Common myeloid progenitor, CD34-positive (primary cell): Measurements from ENCODE around the gene MRS2.

Experiments
- CTCF ChIA-PET: fragments of 350-600 bp; sonication (Branson Sonifier 250); formaldehyde crosslinking; loops from one replicate; lab custom pipeline; 2021; ENCODE audit warnings: antibody characterized with exemption; lab: Charles Lee
- POLR2A ChIA-PET: fragments of 350-600 bp; sonication (Branson Sonifier 250); formaldehyde crosslinking; loops from one replicate; lab custom pipeline; 2021; ENCODE audit warnings: antibody characterized with exemption; lab: Charles Lee
- DNase-seq, 3 donors: peaks; one replicate each; pipeline versions ENCODE4 v3.0.0 to v3.0.0-alpha.2; 2013
- H3K27ac ChIP-seq, 2 experiments: 1 replicate in 1 of 2; 2 replicates in 1 of 2; pipeline ENCODE4 v1.7.0; 2013; ENCODE audit warnings: inconsistent platforms in 2 of 2, low read length in 2 of 2, mild to moderate bottlenecking in 2 of 2, low read depth in 1 of 2, moderate library complexity in 1 of 2; ENCODE audit not compliant: severe bottlenecking in 2 of 2, insufficient read depth in 1 of 2, poor library complexity in 1 of 2
- H3K27me3 ChIP-seq, 5 experiments: replicated peaks in 2 of 5; 1 replicate in 3 of 5; 2 replicates in 2 of 5; pipeline versions ENCODE4 v1.6.1 to v1.7.0; 2013; ENCODE audit warnings: low read length in 4 of 5, mild to moderate bottlenecking in 2 of 5, moderate library complexity in 2 of 5, inconsistent platforms in 1 of 5; ENCODE audit not compliant: insufficient read depth in 5 of 5, control insufficient read depth in 4 of 5
- H3K36me3 ChIP-seq, 4 experiments: 1 replicate in 2 of 4; 2 replicates in 2 of 4; pipeline versions ENCODE4 v1.6.1 to v1.7.0; 2013; ENCODE audit warnings: low read length in 3 of 4, control low read depth in 1 of 4, mild to moderate bottlenecking in 1 of 4; ENCODE audit not compliant: control insufficient read depth in 4 of 4, insufficient read depth in 4 of 4
- H3K4me1 ChIP-seq, 4 experiments: 1 replicate in 3 of 4; 2 replicates in 1 of 4; pipeline versions ENCODE4 v1.6.1 to v1.7.1; 2013; ENCODE audit warnings: low read length in 3 of 4, mild to moderate bottlenecking in 3 of 4, control low read depth in 1 of 4, inconsistent platforms in 1 of 4, moderate library complexity in 1 of 4; ENCODE audit not compliant: control insufficient read depth in 4 of 4, insufficient read depth in 4 of 4; ENCODE audit errors: control extremely low read depth in 1 of 4
- H3K4me3 ChIP-seq, 7 experiments: 1 replicate in 4 of 7; 2 replicates in 3 of 7; pipeline versions ENCODE4 v1.5.1 to v1.7.0; 2013; ENCODE audit warnings: mild to moderate bottlenecking in 7 of 7, low read length in 6 of 7, moderate library complexity in 6 of 7, inconsistent platforms in 2 of 7, low read depth in 2 of 7, control low read depth in 1 of 7; ENCODE audit not compliant: insufficient read depth in 4 of 7, control insufficient read depth in 1 of 7; ENCODE audit errors: extremely low read depth in 1 of 7
- H3K9me3 ChIP-seq, 5 experiments: 1 replicate in 4 of 5; 2 replicates in 1 of 5; pipeline versions ENCODE4 v1.6.1 to v1.7.1; 2013; ENCODE audit warnings: low read length in 4 of 5, mild to moderate bottlenecking in 2 of 5, inconsistent platforms in 1 of 5, low read depth in 1 of 5, moderate library complexity in 1 of 5; ENCODE audit not compliant: control insufficient read depth in 4 of 5, insufficient read depth in 2 of 5; ENCODE audit errors: control extremely low read depth in 1 of 5
- WGBS: methylation state at CpG from one replicate; pipeline ENCODE4 v1.1.5; 2013; ENCODE audit not compliant: insufficient coverage; 5-methylcytosine and 5-hydroxymethylcytosine counted together

The MRS2 gene

DNA sequence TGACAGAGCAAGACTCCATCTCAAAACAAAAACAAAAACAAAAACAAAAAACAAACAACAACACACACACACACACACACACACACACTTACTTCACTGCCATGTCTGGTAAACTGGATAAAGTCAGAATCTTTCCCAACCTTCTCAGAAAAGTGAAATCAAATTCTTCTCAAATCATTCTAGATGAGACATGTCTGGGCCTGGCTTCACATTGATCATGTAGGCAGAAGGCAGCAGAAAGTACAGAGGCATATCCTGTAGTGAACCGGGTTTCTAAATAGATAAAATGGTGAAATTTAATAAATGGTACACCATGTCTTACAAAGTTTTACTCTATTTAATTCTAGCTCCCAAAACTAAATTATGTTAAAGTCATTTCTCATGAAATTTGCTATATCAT is 14.9 kb upstream of the MRS2 start:
- Histone ChIP-seq H3K36me3 (no peaks in the 10 kb centered on the region), H3K9me3 (no peaks in the 10 kb centered on the region), H3K4me1 (no peaks in the 10 kb centered on the region), H3K4me3 (no peak overlapping the region), H3K27ac (no peak overlapping the region), H3K27me3 (peaks cover 0 to 2% (median 0%) of the 10 kb centered on the region in 5 experiments)
- WGBS: no CpG with 5 or more reads among the region's 1 CpG
- CTCF ChIA-PET: interaction anchor here (0.9 to 4.1 kb wide), 2 partner anchors 18 to 105 kb away, joined by 3 to 25 read pairs; no protein-coding TSS in a partner anchor
- POLR2A ChIA-PET: interaction anchor here (1.1 kb wide), 1 partner anchor 105 kb away, joined by 3 read pairs; no protein-coding TSS in a partner anchor
- DNase-seq: no peak

DNA sequence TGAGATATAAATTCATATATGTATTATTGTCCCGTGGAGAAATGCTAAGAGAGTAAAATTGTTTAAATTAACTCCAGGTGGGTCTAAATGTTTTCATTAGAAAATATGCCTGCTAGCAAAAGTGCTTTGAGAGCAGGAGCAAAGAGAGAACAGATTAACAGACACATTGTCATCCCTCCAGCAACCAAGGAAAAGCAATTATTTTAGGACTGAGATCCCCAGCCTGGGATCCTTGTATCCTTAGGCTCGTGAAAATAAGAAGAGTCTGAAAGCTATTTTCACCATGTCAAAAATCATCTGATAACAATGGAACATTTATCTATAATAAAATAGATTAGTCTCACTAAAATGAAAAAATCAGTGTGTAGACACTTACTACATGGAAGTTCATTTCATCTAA is 11.5 kb upstream of the MRS2 start:
- no peaks in the 10 kb centered on the region for H3K4me1 ChIP-seq
- whole genome bisulfite sequencing: 100% methylated on average over 1 of the region's 2 CpGs
- H3K4me3 ChIP-seq: no peak overlapping the region

DNA sequence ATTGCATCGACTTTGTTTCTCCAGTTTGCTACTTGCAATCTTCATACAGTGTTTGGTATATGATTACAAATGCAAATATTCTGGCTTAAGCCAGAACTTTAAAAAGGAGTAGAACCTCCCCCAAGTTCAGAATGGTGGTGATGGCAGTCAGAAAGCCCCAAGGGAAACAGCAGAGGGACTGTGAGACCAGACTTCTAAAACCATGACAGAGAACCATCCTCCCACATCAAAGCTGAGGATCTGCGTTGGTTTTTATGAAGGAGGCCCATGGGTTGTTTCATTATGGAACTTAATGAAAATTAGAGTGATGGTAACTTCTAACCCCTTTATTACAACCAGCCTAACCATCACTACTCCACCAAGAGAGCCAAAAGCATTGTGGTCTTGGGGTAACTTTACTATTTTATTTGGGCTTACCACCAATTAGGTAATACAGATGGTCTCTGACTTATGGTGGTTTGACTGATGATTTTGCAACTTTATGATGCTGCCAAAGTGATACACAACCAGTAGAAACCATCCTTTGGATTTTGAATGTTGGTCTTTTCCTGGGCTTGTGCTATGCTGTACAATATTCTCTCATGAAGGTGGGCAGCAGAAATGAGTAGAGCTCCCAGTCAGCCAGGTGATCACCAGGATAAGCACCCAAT is 10.9 kb upstream of the MRS2 start:
- POLR2A ChIA-PET: no interaction called here
- H3K27ac ChIP-seq: no peak overlapping the region
- DNase-seq: no peak
- no peaks in the 10 kb centered on the region for H3K36me3 ChIP-seq
- no CpG with 5 or more reads among the region's 2 CpGs for WGBS
- H3K9me3 ChIP-seq: peaks cover 0 to 7% (median 5%) of the 10 kb centered on the region in 5 experiments
- no peaks in the 10 kb centered on the region for H3K4me1 ChIP-seq
- CTCF ChIA-PET: interaction anchor here (0.9 to 2.2 kb wide), 2 partner anchors 109 to 110 kb away, joined by 3 to 5 read pairs; no protein-coding TSS in a partner anchor
- no peak overlapping the region for H3K4me3 ChIP-seq
- H3K27me3 ChIP-seq: peaks cover 0 to 2% (median 0%) of the 10 kb centered on the region in 5 experiments

More for the DNA sequence above, 11.5 kb upstream of the MRS2 start:
- Histone ChIP-seq H3K36me3 (no peaks in the 10 kb centered on the region), H3K27me3 (peaks cover 0 to 2% (median 0%) of the 10 kb centered on the region in 5 experiments), H3K27ac (no peak overlapping the region), H3K9me3 (peaks cover 0 to 2% (median 0%) of the 10 kb centered on the region in 5 experiments)
- no peak for DNase-seq
- ChIA-PET POLR2A (no interaction called here), CTCF (no interaction called here)

DNA sequence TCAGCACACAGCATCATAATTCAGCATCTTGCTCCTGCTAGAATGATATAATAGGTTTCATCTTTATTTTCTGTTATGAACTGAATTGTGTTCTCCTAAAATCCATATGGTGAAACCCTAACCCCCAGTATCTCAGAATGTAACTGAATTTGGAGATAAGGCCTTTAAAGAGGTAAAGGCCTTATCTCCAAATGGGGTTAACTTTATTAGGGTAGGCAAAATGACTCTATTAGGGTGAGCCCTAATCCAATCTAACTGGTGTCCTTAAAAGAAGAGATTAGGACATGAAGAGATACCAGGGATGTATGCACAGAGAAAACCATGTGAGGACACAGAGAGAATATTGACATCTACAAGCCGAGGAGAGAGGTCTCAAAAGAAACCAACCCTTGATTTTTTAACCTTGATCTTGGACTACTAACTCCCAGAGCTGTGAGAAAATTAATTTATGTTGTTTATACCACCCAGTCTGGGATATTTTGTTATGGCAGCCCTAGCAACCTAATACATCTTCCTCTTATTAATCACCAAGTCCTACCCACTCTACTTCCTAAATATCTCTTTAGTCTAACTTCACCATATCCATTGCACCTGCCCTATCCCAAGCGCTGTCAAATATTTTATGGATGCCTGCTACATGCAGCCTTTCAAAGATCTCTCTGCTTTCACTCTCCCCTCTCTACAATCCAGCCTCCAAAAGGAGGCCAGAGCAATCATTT is 8.5 kb upstream of the MRS2 start:
- no peak overlapping the region for H3K4me3 ChIP-seq
- no peak for DNase-seq
- H3K27me3 ChIP-seq: peaks cover 0 to 2% (median 0%) of the 10 kb centered on the region in 5 experiments
- peaks cover 0 to 11% (median 6%) of the 10 kb centered on the region in 5 experiments for H3K9me3 ChIP-seq
- H3K27ac ChIP-seq: no peak overlapping the region
- POLR2A ChIA-PET: no interaction called here
- 100% methylated on average over 1 of the region's 2 CpGs for WGBS
- CTCF ChIA-PET: interaction anchor here (2.2 kb wide), 1 partner anchor 111 kb away, joined by 5 read pairs; no protein-coding TSS in a partner anchor
- no peaks in the 10 kb centered on the region for H3K4me1 ChIP-seq
- no peaks in the 10 kb centered on the region for H3K36me3 ChIP-seq

DNA sequence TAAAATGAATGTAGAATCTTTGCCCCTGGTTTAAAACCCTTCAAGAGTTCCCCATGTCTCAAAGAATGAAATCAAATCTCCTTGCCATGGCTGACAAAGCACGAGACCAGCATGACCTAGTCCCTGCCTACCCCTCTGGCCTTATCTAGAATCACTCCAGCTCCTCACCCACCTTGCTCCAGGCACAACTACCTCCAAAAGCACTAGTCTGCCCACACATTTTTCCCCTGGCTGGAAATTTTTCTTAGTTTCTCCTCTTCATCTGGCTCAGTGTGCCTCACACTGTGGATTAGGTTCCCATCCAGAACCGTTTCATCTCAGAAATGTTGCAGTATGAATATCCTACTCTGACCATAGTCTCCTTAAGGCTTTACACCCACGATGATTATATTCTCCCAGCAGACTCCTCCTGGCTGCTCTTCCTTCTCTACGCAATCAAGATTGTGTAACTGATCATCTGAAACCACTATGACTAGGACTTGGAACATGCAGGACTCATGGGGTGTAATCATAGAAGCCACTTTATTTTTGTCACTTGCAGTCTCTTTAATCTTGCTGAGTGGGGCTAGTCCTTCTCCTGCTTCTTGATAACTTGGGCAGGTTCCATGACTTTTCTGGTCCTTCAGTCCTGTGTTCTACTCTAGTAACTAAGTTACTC is 7.8 kb upstream of the MRS2 start:
- no peak for DNase-seq
- 97% methylated on average over 3 of the region's 4 CpGs for WGBS
- no peak overlapping the region for H3K4me3 ChIP-seq
- H3K36me3 ChIP-seq: no peaks in the 10 kb centered on the region
- H3K4me1 ChIP-seq: peaks cover 0 to 1% (median 0%) of the 10 kb centered on the region in 4 experiments
- peaks cover 0 to 2% (median 0%) of the 10 kb centered on the region in 5 experiments for H3K27me3 ChIP-seq
- POLR2A ChIA-PET: no interaction called here
- H3K9me3 ChIP-seq: peaks cover 0 to 11% (median 6%) of the 10 kb centered on the region in 5 experiments
- no peak overlapping the region for H3K27ac ChIP-seq
- CTCF ChIA-PET: no interaction called here

DNA sequence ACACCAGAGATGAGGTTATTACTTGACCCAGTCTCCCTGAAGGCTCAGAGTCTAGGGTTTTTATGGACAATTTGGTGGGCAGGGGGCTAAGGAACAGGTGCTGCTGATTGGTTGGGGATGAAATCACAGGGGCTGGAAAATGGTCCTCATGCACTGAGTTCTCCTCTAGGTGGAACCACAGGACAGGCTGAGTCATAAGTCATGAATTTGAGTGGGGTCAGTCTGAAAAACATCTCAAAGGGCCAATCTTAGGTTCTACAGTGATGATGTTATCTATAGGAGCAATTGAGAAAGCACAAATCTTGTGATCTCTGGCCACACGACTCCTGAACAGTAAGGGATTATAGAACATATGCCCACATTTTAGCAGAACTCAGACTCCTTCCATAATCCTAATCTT is 5.9 kb upstream of the MRS2 start:
- CTCF ChIA-PET: no interaction called here

More for the DNA sequence above, 5.9 kb upstream of the MRS2 start:
- Histone ChIP-seq H3K36me3 (no peaks in the 10 kb centered on the region), H3K4me3 (no peak overlapping the region), H3K9me3 (peaks cover 0 to 11% (median 6%) of the 10 kb centered on the region in 5 experiments), H3K4me1 (peaks cover 0 to 5% (median 0%) of the 10 kb centered on the region in 4 experiments), H3K27ac (no peak overlapping the region), H3K27me3 (peaks cover 0 to 2% (median 0%) of the 10 kb centered on the region in 5 experiments)
- WGBS: no CpG with 5 or more reads among the region's 1 CpG
- POLR2A ChIA-PET: no interaction called here
- DNase-seq: no peak
